ENCODE data around the gene LCMT2.
"Not testable (repeated sequence)": the region's sequence is repeated elsewhere in the genome, so short reads cannot be mapped to it uniquely, and the experiment has no call there.

Gene LCMT2

DNA sequence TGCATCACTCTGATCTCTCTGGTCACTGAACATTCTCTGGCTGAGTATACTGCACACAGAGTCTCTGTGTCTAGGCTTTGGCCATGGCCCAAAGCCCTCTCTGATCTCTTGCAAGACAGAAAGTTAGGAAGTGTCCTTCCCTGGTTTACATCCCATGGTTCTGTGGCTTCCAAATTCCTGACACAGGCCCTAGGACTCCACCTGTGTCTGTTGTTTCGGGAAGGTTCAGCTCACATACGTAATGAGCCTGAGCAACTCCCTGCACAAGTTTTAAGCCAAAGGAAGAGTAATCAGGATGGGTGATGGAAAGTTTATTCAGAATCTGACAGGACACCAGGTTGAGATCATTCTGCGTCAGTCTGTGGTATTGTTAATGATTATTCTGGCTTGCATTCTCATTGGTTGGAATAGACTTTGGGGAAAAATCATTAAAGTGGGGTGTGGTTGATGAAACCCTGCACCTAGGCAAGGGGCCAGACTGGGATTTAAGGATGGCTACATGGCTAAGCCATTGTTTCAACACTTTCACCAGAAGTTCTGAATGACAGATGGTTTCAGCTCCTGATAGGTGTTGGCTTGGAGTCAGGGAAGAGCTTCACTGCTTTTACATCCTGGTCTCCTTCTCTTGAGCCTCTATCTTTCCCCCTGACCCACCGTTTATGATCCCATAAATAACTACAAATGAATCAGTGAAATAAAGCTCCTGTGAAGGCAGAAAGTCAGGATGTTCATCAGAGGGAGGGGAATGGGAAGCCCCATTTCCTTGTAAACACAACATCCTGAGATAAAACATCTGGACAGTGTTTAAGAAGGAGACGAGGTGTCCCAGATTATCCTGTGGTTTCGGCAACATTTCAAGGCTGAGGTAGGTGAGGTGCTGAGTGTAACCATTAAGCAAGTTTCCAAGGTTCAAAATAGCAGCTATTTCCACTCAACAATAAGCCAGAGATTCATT is 14.1 kb downstream of the LCMT2 start:
- FAIRE-seq: no peak

DNA sequence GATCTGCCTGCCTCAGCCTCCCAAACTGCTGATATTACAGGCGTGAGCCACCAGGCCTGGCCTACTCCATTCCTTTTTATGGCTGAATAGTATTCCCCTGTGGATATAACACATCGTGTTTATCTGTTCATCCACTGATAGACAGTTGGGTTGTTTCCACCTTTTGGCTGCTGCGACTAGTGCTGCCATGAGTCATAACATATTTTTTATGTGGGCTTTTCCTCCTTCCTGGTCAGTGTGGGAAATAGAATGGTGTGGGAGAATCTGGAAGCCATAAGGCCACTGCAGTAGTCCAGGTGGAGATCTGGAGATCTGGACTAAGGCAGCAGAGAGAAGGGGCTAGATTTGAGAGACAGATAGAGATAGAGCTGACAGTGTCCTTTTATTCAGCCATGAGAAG is 16.2 kb downstream of the LCMT2 start:
- FAIRE-seq: no peak

- FAIRE-seq: no peak
Observed at GRCh38 chr15:43312378-43312777, 18.0 kb downstream of the LCMT2 start.

DNA sequence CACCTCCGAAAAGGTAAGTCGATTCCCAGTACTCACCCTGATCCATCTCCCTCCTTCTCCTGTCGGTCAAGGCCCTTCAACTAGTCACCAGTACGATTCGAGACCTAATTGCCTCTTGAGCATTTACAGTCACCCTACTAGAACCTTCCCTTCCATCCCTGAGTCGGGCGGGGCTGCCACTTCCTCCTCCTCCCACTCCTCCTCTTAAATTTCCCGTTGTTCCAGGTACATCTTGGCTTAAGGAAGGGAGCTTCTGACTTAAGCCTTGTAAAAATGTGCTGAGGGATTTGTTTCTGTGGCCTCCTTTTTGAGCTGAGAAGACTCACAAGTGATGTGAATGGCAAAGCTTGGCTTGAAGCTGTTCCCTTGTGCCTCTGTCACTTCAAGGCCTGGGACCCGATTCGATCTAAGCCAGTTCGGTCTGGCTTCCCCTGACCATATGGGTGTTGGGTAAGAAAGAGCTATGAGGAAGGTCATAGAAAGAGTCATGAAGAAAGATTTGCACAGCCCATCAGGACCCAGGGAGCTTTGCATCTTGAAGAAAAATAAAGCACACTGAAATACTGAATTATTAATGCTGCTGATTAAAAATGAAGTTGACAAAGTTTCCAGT is 28.1 kb downstream of the LCMT2 start, which contains the start of gene TGM7:
Gene TGM7, minus strand, starts transcription at position 51 of the 613 bp plus-strand sequence.
- no peak for FAIRE-seq

DNA sequence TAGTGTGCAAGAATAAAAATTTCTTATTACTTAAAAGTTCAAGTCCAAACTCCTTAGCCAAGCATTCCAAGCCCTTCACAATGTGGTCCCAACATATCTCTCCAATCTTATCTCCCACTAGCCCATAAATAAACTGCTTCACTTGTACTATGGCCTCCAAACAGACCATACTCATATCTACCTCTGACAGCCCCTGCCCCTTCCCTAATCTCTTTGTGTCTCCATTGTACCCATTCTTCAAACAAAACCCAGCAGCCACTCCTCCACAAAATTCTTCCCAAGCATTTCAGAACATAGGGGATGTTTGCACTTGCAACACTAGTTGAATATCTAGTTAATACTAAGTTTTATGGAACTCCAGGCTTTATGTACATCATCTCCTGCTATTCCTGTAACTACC is 30.5 kb downstream of the LCMT2 start:
- no peak for FAIRE-seq

- FAIRE-seq: no peak
Observed at GRCh38 chr15:43299411-43299810, 31.0 kb downstream of the LCMT2 start.

GRCh38 chr15:43294091-43294706 is 36.2 kb downstream of the LCMT2 start:
- no peak for FAIRE-seq

- FAIRE-seq: no peak
Observed at GRCh38 chr15:43293432-43293831, 36.9 kb downstream of the LCMT2 start.

GRCh38 chr15:43292375-43293078 is 37.8 kb downstream of the LCMT2 start:
- no peak for FAIRE-seq

DNA sequence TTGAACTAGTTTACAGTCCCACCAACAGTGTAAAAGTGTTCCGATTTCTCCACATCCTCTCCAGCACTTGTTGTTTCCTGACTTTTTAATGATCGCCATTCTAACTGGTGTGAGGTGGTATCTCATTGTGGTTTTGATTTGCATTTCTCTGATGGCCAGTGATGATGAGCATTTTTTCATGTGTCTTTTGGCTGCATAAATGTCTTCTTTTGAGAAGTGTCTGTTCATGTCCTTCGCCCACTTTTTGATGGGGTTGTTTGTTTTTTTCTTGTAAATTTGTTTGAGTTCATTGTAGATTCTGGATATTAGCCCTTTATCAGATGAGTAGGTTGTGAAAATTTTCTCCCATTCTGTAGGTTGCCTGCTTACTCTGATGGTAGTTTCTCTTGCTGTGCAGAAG is 40.7 kb downstream of the LCMT2 start:
- not testable (repeated sequence) for FAIRE-seq

GRCh38 chr15:43287254-43287653 is 43.1 kb downstream of the LCMT2 start:
- FAIRE-seq: no peak

- FAIRE-seq: no peak
Observed at GRCh38 chr15:43286074-43286473, 44.3 kb downstream of the LCMT2 start.

GRCh38 chr15:43285609-43286037 is 44.8 kb downstream of the LCMT2 start:
- FAIRE-seq: no peak

DNA sequence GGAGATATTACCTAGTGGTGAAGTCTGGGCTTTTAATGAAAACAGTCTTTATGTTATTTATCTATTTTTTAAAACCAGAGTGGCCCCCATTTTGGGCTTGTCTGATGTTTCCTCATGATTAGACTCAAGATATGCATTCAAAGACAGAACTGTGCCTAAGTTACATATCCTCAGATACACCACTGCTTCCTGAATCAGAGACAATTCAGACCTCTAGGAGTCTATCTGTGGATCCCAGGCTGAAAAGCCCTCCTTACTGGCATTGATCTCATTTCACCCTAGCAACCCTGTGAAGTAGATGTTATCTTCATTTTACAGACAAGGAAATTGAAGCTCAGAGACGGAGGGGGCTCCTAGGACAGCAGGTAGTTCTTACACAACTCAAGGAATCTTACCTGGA is 46.8 kb downstream of the LCMT2 start:
- FAIRE-seq: no peak

- FAIRE-seq: no peak
Observed at GRCh38 chr15:43281926-43282602, 48.3 kb downstream of the LCMT2 start.

- no peak for FAIRE-seq
Observed at GRCh38 chr15:43280996-43281395, 49.4 kb downstream of the LCMT2 start.

GRCh38 chr15:43279496-43279895 is 50.9 kb downstream of the LCMT2 start:
- no peak for FAIRE-seq

DNA sequence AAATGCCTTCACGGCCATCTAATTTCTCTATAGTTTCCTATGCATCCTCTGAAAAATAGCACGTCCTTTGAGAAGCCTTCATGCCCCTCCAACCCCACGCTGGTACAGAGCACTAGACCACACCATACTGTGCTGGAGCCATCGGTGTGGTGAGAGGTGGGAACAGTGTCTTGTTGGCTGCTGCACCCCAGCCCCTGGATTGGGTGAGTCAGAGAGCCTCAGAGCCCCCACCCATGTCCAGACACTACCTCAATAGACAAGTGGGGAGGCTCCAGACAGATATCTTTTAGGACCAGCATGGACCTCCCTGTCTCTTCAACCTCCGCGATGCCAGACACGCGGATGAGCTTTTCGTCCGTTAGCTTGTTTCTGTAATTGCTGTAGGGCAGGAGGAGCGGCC is 51.5 kb downstream of the LCMT2 start:
- FAIRE-seq: no peak

- no peak for FAIRE-seq
Observed at GRCh38 chr15:43277901-43278300, 52.5 kb downstream of the LCMT2 start.

DNA sequence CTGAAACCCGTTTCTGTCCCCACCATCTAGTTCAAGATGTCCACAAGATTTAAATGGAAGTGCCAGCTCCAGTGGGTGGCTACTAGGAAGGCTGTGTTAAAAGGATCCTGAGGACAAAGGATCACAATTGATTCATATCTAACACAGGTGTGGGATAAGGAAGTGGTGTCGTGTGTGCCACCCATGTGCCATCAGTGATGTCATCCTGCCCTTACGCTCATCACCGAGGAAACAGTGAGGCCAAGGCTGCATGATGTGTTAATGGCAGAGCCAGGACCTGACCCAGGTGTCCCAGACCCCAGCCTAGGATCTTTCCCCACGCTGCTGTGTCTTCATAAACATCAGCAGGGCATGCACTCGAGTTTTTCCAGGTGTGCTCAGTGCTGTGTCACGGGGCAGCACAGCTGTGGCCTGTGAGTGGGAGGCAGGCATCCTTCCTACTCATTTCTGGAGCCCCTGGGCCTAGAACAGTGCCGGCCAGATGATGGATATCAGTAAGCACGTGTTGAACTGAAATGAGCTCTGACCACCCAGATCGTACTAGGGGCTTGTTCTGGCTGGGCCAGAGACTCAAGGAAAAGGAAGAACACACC is 53.0 kb downstream of the LCMT2 start:
- FAIRE-seq: no peak

GRCh38 chr15:43276563-43277200 is 53.7 kb downstream of the LCMT2 start:
- FAIRE-seq: no peak

Measured in endometrium (tissue), 2 donors.